GM21529 (cell line): Measurements from ENCODE around the gene ATOH8.

Source experiments
- ATAC-seq: cut with Tn5 transposase; IDR thresholded peaks from one replicate; pipeline ENCODE4 v1.9.1; 2021; ENCODE audit not compliant: unreplicated experiment

The ATOH8 gene

DNA sequence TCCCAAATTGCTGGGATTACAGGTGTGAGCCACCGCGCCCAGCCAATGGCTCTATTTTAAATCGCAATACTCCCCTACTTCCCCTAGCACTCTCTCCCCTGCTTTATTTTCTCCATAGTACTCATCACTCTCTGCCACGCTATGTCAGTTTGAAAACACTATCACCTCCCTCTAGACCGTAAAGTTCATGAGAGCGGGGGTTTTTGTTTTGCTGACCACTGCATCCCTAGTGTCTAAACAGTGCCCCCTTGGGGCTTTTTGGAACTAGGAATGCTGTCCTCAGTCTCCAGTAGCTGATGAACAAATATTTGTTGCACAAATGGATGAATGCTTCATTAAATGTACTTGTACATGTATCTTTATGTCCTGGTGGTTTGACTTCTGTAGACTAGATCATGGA lies 44.1 kb downstream of the ATOH8 start:
- no peak for ATAC-seq

DNA sequence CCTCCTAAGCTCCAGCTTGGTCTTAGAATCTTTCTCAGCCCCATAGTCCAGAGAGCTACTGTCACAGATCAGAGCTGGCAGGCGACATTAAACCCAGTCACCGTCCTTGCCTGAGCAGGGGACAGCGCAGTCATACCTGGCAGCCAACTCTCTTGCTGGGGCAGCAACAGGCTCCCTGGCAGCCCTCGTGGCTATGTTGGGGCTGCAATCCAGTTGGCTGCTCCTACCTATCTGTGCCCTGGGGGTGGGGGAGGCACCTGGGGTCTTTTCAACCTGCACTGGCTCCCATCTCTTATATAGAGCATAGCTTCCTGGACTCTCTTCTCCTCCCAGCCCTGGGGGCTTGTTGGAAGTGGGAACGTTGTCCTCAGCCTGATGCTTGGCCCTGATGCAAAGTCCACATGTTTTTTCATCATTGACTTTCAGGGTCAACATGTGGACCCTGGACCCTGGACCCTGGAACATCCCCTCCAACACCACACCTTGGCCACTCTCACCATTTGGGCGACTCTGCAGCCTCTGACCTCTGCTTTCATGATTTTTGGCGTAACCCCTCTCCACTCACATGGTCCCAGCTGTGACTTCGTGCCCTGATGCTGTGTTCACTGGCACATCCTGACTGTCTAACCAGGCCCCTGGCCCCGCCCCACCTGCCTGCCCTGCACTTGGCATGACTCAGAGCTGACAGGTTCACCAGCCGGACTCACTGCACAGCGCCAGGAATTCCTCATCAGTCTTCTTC lies 45.6 kb downstream of the ATOH8 start:
- ATAC-seq: no peak

DNA sequence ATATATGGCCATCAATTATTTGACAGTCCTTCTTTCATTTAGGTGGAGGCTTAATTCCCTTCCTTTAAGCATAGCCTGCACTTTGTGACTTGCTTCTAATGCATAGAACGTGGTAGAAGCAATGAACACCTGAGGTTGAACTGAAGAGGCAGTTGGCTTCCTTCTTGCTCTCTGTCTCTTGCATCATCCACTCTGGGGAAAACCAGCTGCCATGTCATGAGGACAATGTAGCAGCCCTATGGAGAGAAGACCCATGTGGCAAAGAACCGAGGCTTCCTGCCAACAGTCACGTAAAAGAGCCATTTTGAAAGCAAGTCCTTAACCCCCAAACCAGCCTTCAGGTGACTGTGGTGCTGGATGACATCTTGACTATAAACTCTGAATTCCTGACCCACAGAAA lies 46.8 kb downstream of the ATOH8 start:
- no peak for ATAC-seq

DNA sequence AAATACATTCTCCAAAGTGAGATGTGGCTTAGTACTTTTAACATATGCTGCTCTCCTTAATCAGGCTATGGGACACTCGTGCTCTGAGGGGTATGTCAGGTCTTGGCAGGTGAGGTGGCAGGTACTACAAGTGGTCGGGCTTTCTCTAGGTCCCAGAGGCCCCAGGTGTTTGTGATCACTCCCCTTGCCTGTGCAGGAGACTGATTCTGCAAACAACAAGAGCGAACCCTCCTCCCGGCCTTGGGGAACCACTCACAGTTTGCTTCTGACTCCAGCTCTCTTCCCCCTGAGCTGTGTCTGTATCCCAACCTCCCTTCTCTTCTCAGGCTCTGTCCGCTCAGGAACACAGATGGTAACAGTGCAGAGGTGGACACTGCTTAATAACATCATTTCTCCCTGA lies 48.1 kb downstream of the ATOH8 start:
- no peak for ATAC-seq

DNA sequence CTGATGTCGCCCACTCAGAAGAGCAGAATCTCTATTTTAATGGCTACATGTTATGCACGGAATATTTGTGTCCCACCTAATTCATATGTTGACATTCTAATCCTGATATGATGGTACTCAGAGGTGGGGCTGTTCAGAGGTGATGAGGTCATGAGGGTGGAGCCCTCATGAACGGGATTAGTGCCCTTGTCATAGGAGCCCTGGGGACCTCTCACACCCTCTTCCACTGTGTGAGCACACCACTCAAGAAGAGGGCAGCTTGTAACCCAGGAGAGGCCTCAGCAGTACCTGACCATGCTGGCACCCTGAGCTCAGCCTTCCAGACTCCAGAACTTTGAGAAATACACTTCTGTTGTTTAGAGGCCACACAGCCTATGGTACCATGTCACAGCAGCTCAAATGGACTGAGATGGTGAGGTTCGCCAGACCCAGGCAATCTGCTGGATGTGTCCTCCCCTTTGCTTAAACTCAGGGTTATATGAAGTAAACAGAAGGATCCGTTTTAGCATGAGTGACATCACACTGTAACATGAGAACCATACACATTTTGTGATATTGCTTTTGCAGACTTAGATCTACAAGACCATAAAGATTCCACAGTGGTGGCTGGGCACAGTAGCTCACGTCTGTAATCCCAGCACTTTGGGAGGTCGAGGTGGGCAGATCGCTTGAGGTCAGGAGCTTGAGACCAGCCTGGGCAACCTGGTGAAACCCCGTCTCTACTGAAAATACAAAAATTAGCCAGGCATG lies 48.7 kb downstream of the ATOH8 start:
- ATAC-seq: no peak

DNA sequence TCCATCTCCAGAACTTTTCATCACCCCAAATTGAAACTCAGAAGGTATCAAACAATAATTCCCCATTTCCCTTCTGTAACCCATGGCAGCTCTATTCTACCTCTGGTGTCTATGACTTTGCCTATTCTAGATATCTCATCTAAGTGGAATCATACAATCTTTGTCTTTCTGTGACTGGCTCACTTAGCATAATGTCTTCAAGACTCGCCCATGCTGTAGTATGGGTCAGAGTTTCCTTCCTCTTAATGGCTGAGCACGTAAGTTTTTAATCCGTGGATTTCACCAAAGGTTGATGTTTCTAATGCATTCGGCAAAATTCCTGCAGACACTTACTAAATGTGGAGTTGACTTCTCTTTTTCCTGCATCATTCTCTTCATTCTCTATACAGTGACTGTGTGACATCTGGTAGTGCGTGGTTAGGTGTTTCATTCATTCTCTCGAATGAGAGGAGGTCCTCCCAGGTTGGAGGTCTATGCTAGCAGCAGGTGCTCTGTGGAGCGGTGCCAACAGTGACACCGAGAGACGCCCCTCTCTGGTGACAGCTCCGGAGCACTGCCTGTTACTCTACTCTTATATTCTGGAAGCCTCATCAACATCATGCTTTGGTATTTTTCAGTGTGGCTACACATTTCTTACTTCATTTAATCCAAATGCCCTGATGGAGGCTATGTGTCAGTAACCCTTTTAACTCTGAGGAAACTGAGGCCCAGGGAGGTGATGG lies 50.1 kb downstream of the ATOH8 start:
- ATAC-seq: no peak

DNA sequence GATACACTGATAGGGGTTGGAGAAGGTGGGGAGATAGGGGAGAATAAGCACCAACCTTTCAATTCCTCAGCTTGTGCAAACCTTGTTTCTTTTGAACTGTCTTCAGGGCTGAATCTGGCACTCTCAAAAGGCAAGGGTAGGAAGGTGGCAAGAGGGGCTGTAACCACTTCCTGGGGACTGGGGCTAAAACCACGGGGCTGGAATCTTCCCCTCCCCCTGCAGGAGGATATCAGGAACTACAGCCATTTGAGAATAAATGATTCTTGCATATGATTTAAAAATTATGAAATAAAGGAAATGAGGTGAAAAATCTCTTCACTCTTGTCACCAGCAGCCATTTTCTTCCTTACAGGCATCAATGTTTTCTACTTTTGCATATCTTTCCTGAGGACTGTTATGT lies 50.8 kb downstream of the ATOH8 start:
- ATAC-seq: no peak

DNA sequence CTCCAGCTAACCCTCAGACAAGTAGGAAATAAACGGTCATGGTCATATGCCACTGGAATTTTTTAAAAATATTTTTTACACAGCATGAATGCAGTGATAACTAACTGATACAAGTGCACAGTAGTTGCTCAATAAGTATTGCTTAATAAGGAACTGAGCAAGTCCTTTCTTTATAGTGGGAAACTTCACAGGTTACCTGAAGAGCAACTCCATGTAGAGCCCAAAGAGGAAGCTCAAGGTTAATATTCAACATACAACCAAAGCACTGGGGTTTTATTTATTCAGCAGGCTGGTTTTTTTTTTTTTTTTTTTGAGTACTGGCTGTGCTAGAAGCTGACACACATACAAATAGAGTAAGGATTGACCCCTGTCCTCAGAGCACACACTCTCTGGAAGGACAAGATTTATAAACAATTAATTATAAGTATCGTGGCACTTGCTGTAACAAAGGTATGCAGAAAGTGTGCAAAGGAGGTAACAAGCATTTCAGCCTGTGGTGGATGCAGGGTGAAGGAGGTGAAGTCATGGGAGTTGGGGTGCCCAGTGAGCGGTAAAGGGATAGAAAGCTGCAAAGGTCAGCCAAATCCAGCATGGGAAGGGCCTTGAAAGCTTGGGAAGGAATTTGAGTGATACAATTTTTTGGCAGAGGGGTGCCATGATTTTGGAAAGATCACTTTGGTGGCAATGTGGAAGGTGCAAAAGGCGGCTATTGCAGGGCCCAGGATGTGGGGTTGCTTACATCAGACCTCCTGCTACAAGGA lies 52.7 kb downstream of the ATOH8 start:
- ATAC-seq: no peak

DNA sequence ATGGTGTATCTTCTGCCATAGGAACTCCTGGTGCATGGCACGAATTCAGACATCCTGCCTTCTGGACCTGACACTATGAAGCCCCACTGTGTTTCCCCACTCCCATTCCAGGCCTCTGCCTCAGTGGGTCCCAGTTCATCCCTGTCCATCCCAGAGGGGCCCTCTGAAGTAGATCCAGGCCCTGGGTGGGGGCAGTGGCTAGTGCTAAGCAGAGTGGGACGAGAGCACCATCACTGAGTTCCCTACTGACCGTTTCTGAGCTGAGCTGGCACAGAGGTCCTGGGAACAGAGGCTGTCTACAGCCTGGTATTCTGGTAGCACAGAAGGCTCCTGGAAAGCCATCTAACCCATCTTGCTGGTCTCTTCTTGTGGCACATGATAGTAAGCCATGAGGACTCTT lies 54.0 kb downstream of the ATOH8 start:
- no peak for ATAC-seq

DNA sequence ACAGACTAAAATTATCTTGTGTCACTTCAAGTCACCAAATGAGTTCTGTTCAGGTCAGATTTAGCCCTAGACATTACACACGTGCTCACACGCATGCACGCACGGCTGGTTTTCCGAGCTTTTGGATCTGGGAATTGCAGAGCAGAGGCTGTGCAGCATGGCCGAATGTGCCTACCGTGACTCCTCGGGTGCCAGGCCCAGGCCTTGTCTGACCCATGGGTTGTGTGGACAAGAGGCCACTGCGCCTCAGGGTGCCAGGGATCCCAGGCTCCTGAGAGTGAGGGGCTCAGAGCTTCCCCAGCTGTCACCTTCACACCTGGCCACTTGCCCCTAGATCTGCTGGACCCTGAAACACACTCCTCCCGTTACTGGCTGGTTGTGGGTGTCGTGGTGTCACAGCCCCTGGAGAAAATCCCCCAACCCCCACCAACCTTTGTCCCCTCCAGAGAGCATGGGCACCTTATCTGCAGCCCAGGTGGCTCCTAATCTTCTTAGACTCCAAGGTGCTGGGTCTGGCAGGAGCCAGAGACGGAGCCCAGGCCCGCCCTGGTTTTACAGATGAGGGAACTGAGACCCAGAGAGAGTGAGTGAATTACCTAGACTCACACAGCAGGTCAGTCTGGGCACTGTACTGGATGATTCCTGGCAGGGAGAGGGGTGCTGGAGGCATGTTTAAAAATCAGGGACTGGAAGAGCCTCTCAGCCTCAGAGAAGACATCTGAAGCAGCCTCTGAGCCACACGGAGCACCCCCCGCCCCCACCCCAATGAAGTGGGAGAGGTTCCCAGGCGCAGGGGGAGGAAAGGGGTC lies 56.8 kb downstream of the ATOH8 start:
- ATAC-seq: no peak

DNA sequence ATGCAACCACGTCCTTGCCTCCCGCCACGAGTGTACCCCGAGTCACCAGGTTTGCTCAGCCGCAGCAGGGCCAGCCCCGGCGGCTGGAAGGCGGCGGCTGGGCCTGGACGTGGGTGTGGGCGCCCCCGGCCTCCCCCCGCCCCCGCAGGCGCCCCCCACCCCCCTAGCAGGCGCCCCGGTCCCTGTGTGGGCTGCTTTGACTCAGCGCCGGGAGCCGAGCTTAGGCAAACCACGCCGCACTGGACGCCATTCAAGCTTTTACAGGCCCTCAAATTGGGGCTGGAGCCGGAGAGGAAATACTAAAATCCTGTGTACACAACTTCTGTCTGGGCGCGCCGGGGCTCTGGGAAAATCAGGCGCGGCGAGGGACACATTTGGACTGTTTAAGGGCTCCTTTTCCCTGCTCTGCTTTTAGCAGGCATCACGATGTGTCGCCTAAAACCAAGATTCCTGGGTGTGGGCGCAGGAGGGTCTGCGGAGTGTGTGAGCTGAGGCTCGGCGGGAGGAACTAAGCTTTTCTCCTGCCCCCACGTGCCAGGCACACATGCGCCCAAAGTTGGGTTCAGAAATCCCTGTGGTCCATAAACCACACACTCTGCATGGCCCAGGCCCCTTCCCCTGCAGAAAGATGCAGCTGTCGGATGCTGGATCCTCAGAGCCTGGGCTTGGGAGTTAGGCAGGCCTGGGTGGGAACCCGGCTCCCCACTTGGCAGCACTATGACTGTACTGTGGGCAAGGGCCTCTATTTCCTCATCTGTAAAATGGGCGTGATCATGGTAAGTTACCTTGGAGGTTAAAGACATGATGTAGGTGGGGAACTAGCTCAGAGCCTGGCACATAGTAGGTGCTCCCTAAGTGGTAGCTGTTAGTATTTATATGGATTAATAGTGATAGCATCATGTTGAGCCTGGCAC lies 57.6 kb downstream of the ATOH8 start:
- no peak for ATAC-seq

DNA sequence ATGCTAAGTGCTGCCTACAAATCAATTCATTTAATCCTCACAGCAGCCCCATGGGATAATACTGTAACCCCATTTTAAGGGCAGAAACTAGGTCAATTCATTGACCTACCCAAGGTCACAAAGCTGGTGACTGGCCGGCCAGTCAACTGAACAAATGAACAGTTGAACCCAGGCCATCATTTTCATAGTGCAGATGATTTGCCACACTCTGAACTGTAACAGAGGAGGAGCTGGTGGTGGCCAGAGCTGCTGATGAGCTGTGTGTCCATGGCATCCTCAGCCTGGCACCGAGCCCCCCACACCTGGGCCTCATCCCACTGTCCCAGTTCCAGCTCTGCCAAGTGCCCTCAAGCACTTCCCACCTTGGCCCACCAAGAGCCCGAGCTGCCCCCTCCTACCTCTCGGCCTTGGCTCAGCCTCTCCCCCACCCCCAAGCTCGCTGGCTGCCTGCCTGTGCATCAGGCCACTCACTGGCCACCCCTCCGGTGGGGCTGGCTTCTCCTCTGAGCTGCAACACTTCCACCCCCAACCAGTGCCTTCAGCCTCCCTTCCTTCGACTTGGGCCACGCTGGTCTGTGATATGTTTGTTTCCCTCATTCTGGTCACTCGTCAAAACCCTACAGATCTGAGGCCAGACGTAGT lies 58.4 kb downstream of the ATOH8 start:
- ATAC-seq: no peak

DNA sequence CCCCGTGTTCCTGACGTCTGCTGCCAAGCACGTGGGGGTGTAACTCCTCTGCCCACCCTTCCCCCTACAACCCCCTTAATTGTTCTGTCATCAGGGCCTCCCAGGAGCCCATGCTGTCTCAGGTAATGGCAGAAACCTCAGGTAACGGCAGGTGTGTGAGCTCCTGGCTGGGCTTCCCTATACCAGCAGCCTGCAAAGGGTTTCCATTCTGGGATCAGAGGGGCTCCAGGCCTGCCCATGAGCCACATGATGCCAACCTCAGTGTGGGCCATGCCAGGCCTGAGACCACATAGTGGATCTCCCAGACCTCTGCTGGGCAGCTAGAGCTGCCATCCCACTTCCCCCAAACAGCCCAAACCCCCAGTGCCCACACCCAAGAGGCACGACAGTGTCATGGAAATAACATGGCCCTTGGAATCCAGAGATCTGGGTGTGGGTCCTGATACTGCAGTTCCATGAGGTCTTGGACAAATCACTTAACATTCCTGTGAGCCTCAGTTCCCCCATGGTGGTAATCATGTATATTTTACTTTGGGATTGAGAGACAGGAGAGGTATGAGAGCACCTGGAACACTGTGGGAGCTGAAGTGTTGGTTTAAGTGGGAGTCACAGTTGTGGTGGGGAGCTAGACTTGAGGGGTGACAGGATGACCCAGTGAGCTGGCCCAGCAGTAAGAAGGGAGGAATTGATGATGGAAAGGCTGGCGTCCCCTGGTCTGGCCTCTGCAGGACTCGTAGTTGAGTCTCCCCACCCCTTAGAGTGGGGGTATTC lies 59.6 kb downstream of the ATOH8 start:
- no peak for ATAC-seq

DNA sequence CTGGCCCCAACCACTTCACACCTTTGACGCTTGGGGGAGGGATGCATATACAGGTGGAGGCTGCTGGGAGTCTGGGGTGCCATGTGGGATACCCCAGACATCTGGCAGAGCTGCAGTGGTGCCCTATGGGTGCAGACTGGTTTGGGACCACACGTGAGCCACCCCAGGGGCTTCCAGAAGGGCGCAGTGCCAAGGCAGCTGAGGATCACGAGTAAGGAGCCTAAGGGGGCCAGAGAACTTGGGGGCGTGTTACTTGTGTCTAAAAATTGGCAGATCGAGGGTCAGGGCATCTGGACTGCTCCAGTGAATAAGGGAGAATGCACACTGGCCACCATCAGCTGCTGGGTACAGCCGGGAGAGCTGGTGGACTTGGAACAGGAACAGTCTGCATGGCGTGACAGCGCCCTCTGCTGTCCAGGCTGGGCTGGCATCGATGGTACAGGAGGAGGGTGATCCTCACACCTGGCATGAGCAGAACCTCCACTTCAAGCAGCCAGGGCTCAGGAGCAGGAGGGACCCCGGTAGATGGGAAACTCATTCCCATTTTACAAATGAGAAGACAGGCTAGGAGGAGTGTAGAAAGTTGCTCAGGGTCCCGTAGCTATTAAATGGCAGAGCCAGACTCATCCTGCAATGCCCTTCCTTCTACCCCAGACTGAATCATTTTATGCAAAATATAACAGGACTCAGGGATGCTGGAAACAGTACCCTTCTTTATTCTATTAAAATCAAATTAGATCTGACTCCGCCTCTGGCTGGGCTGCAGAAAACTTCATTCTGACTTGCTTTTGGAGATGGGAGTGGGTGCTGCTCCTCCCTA lies 60.4 kb downstream of the ATOH8 start:
- ATAC-seq: no peak

DNA sequence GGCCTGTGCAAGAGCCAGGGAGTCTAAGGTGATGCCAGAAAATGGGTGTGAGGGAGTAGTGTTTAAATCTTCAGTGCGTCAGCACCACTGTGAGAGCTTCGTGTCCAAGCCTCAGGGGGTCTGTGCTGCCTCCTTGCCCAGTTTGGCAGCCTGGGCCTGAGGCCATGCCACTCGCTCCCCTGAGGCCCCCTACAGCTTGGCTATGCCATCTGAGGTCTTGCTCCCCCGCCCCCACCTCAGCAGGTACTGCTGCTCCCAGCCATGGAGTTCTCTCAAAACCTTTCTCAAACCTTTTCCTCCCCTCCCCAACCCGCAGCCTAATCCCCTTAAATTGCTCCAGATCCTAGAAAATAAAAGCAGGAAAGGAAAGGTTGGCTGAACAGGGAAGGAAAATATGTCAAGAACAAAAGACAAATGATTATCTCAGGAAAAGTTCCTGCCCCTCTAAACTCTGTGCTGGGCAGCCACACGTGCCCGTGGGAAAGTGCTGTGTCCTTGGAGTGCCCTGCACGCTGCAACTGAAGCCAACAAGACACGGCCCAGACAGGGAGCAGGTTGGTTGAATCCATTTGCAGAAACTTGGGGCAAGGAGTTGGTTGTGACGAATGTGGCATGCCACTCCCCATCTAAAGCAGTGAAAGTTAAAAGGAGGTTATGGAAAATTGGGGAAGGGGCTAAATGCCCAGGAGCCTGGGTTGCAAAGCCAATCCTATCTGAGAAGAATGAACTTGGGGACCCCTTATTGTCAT lies 61.2 kb downstream of the ATOH8 start:
- ATAC-seq: no peak

DNA sequence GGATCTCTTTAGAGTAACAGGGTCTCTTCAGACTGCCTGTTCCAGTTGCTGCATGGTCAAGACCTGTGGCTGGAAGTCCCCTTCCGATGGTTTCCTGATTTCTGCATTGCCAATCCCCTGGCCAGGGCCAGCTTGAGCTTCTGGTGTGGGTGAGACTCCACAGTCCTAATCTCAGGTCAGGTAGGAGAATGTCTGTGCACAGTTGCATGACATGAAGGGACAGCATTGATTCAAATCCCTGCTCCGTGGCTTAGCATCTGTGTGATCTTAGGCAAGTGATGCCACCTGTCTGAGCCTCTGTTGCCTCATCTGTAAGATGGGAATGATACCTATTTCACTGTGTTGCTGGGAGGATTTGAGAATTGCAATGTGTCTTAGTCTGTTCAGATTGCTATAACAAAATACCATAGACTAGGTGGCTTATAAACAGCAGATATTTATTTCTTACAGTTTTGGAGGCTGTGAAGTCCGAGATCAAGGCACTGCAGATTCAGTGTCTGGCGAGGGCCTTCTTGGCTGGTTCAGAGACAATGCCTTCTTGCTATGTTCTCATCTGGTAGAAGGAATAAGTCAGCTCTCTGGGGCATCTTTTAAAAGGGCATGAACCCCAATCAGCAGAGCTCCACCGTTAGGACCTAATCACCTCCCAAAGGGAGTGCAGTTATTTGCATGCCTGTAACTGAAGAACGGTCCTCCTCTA lies 66.2 kb downstream of the ATOH8 start:
- ATAC-seq: no peak
